ENCODE data around the gene SULF2. TPM values are rescaled to one million over a fixed set of nuclear protein-coding genes. Genes with fewer than 3 reads are reported as not detected.

Gene SULF2
- total and polyA plus RNA-seq, 2 donors (not counting 1 experiment from before 2014, with no cell fraction given): 1.2 to 1.7 TPM

GRCh38 chr20:47612670-47613069 is 172.6 kb downstream of the SULF2 start:
- Histone ChIP-seq H3K36me3 (replicated peaks in 1 of 2; ENCODE audit: control extremely low read depth in 1 of 2, control insufficient read depth in 1 of 2, extremely low read depth in 1 of 2, insufficient read depth in 2 of 2, low read length in 1 of 2) (peaks cover 1 to 33% of the 10 kb centered on the region in 2 experiments), H4K20me1 (ENCODE audit: control insufficient read depth, insufficient read depth, low read length, poor library complexity, severe bottlenecking) (peaks cover 57% of the 10 kb centered on the region), H2AFZ (ENCODE audit: insufficient read depth, low read depth, low read length, poor library complexity, severe bottlenecking) (no peak overlapping the region), H3K9ac (ENCODE audit: low read length) (no peak overlapping the region), H3K27ac (ENCODE audit: low read length in 2 of 2) (peak overlapping the region; percentile 20 to 73), H3K79me2 (ENCODE audit: control insufficient read depth, insufficient read depth, low read length) (peaks cover 99% of the 10 kb centered on the region), H3K4me1 (ENCODE audit: control insufficient read depth in 2 of 2, insufficient read depth in 2 of 2, low read length in 2 of 2) (peaks cover 24 to 27% of the 10 kb centered on the region in 2 donors), H3K4me3 (ENCODE audit: control extremely low read depth in 1 of 5, extremely low read depth in 1 of 5, insufficient read depth in 1 of 5, low read depth in 2 of 5, low read length in 4 of 5) (no peak overlapping the region), H3K9me3 (ENCODE audit: control extremely low read depth in 1 of 3, control insufficient read depth in 2 of 3, insufficient read depth in 1 of 3, low read length in 2 of 3) (no peaks in the 10 kb centered on the region), H3K27me3 (replicated peaks in 1 of 4; ENCODE audit: control extremely low read depth in 1 of 4, control insufficient read depth in 3 of 4, insufficient read depth in 4 of 4, low read length in 3 of 4) (no peaks in the 10 kb centered on the region), H3K4me2 (replicated peaks; ENCODE audit: low read depth, low read length, poor library complexity, severe bottlenecking) (no peak overlapping the region)
- ATAC-seq (ENCODE audit: low read depth) (no peak), DNase-seq (no peak)
- intact Hi-C loops (cut with micrococcal nuclease): loop anchor here (5.0 kb wide), 1 partner anchor 35 kb away; no protein-coding TSS in a partner anchor
- peaks cover 68% of the 10 kb centered on the region for H3K4me1 Mint-ChIP-seq
- POLR2A ChIA-PET: no interaction called here
- H3K27ac Mint-ChIP-seq: peak overlapping the region; percentile 76
- H3K27me3 Mint-ChIP-seq: no peaks in the 10 kb centered on the region
- WGBS (ENCODE audit: insufficient coverage): no CpG with 5 or more reads among the region's 2 CpGs
- H3K4me3 Mint-ChIP-seq: peak overlapping the region; percentile 17
- no peaks in the 10 kb centered on the region for H3K9me3 Mint-ChIP-seq (ENCODE audit: insufficient read depth)
- CTCF ChIA-PET: interaction anchor here (1.0 kb wide), 1 partner anchor 8 kb away, joined by 3 read pairs; no protein-coding TSS in a partner anchor
- no peak for TF ChIP-seq EZH2 (IDR thresholded peaks at IDR 0.05; ENCODE audit: borderline replicate concordance, insufficient read depth, low read depth, low read length, poor library complexity, severe bottlenecking)
- TF ChIP-seq CTCF (IDR thresholded peaks at IDR 0.05): no peak

GRCh38 chr20:47611785-47612184 is 173.5 kb downstream of the SULF2 start:
- H3K9me3 Mint-ChIP-seq (ENCODE audit: insufficient read depth): no peaks in the 10 kb centered on the region
- H3K79me2 ChIP-seq (ENCODE audit: control insufficient read depth, insufficient read depth, low read length): peaks cover 99% of the 10 kb centered on the region
- intact Hi-C loops (cut with micrococcal nuclease): loop anchor here (5.0 kb wide), 1 partner anchor 34 kb away; no protein-coding TSS in a partner anchor
- H3K27ac Mint-ChIP-seq: peak overlapping the region; percentile 8
- H3K4me1 Mint-ChIP-seq: peaks cover 68% of the 10 kb centered on the region
- no peak overlapping the region for H3K4me3 Mint-ChIP-seq
- peaks cover 0 to 37% of the 10 kb centered on the region in 2 experiments for H3K36me3 ChIP-seq (replicated peaks in 1 of 2; ENCODE audit: control extremely low read depth in 1 of 2, control insufficient read depth in 1 of 2, extremely low read depth in 1 of 2, insufficient read depth in 2 of 2, low read length in 1 of 2)
- peaks cover 24 to 27% of the 10 kb centered on the region in 2 donors for H3K4me1 ChIP-seq (ENCODE audit: control insufficient read depth in 2 of 2, insufficient read depth in 2 of 2, low read length in 2 of 2)
- ChIA-PET POLR2A (no interaction called here), CTCF (interaction anchor here (1.0 to 1.8 kb wide), 2 partner anchors 9 to 228 kb away, joined by 3 to 6 read pairs; no protein-coding TSS in a partner anchor)
- H2AFZ ChIP-seq (ENCODE audit: insufficient read depth, low read depth, low read length, poor library complexity, severe bottlenecking): no peak overlapping the region
- no peak overlapping the region for H3K4me2 ChIP-seq (replicated peaks; ENCODE audit: low read depth, low read length, poor library complexity, severe bottlenecking)
- H3K27me3 ChIP-seq (replicated peaks in 1 of 4; ENCODE audit: control extremely low read depth in 1 of 4, control insufficient read depth in 3 of 4, insufficient read depth in 4 of 4, low read length in 3 of 4): no peaks in the 10 kb centered on the region
- H3K9me3 ChIP-seq (ENCODE audit: control extremely low read depth in 1 of 3, control insufficient read depth in 2 of 3, insufficient read depth in 1 of 3, low read length in 2 of 3): no peaks in the 10 kb centered on the region
- WGBS (ENCODE audit: insufficient coverage): no CpG with 5 or more reads among the region's 9 CpGs
- H3K27me3 Mint-ChIP-seq: no peaks in the 10 kb centered on the region
- DNase-seq: no peak
- H3K4me3 ChIP-seq (ENCODE audit: control extremely low read depth in 1 of 5, extremely low read depth in 1 of 5, insufficient read depth in 1 of 5, low read depth in 2 of 5, low read length in 4 of 5): no peak overlapping the region
- ATAC-seq (ENCODE audit: low read depth): no peak
- H3K27ac ChIP-seq (ENCODE audit: low read length in 2 of 2): peak overlapping the region in 1 of 2 donors; percentile 73
- peaks cover 58% of the 10 kb centered on the region for H4K20me1 ChIP-seq (ENCODE audit: control insufficient read depth, insufficient read depth, low read length, poor library complexity, severe bottlenecking)
- no peak overlapping the region for H3K9ac ChIP-seq (ENCODE audit: low read length)
- TF ChIP-seq EZH2 (IDR thresholded peaks at IDR 0.05; ENCODE audit: borderline replicate concordance, insufficient read depth, low read depth, low read length, poor library complexity, severe bottlenecking) (no peak), CTCF (IDR thresholded peaks at IDR 0.05) (no peak)
